ENCODE results near the gene COMMD2.

- TF ChIP-seq, protein P1, sequence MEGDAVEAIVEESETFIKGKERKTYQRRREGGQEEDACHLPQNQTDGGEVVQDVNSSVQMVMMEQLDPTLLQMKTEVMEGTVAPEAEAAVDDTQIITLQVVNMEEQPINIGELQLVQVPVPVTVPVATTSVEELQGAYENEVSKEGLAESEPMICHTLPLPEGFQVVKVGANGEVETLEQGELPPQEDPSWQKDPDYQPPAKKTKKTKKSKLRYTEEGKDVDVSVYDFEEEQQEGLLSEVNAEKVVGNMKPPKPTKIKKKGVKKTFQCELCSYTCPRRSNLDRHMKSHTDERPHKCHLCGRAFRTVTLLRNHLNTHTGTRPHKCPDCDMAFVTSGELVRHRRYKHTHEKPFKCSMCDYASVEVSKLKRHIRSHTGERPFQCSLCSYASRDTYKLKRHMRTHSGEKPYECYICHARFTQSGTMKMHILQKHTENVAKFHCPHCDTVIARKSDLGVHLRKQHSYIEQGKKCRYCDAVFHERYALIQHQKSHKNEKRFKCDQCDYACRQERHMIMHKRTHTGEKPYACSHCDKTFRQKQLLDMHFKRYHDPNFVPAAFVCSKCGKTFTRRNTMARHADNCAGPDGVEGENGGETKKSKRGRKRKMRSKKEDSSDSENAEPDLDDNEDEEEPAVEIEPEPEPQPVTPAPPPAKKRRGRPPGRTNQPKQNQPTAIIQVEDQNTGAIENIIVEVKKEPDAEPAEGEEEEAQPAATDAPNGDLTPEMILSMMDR (IDR thresholded peaks at IDR 0.05 in 8 of 11, conservative IDR thresholded peaks at IDR 0.05 in 3 of 11): no peak
- TF ChIP-seq POLR2AphosphoS5 (IDR thresholded peaks at IDR 0.05) (no peak), POLR2A (IDR thresholded peaks at IDR 0.05) (no peak)
These were observed 12.0 kb upstream of the COMMD2 start for GRCh38 chr3:149764302-149764701.
